K562 (cell line): ENCODE data around the gene ACSF2. TPM values are rescaled to one million over a fixed set of nuclear protein-coding genes. Genes with fewer than 3 reads are reported as not detected.

Experiments
- ARNT ChIP-seq, 2 experiments: fragments of 450-650 bp; IDR thresholded peaks; 2 replicates each; pipeline ENCODE4 v1.6.1; 2016; ENCODE audit warnings: mild to moderate bottlenecking in 1 of 2
- BHLHE40 ChIP-seq: IDR thresholded peaks from 2 replicates; pipeline ENCODE4 v1.6.1; 2011; ENCODE audit warnings: low read length, improper control_type of control experiment
- CBFA2T3 ChIP-seq: fragments of 450-650 bp; IDR thresholded peaks from 2 replicates; pipeline ENCODE4 v1.6.1; 2017
- DDX20 ChIP-seq: fragments of 450-650 bp; IDR thresholded peaks from 2 replicates; pipeline ENCODE4 v1.6.1; 2016; ENCODE audit warnings: missing genetic modification characterization, low read depth, mild to moderate bottlenecking, missing compliant biosample characterization, moderate library complexity
- IRF9 ChIP-seq: fragments of 450-650 bp; IDR thresholded peaks from 2 replicates; pipeline ENCODE4 v1.6.1; 2016; ENCODE audit warnings: missing biosample characterization, missing genetic modification characterization
- KDM2B ChIP-seq: fragments of 250-450 bp; sonication (Bioruptor Pico); IDR thresholded peaks from 2 replicates; pipeline ENCODE4 v1.8.0; 2021; ENCODE audit warnings: mild to moderate bottlenecking, moderate library complexity
- KLF10 ChIP-seq: fragments of 250-450 bp; sonication (Bioruptor Pico); IDR thresholded peaks from 2 replicates; pipeline ENCODE4 v1.6.1; 2021; ENCODE audit warnings: matching md5 sums
- KLF13 ChIP-seq: fragments of 450-650 bp; IDR thresholded peaks from 2 replicates; pipeline ENCODE4 v1.6.1; 2016; ENCODE audit warnings: missing genetic modification characterization, low read depth, mild to moderate bottlenecking, missing compliant biosample characterization, moderate library complexity, borderline replicate concordance
- MYC ChIP-seq, 2 experiments: fragments of 250-450 bp in 1 of 2; sonication (Bioruptor Pico) in 1 of 2; IDR thresholded peaks; 2 replicates each; pipeline versions ENCODE4 v1.5.1 to v1.6.1; 2012 to 2021; ENCODE audit warnings: low read depth in 2 of 2, borderline replicate concordance in 1 of 2, improper control_type of control experiment in 1 of 2, low read length in 1 of 2, mild to moderate bottlenecking in 1 of 2, moderate library complexity in 1 of 2
- PBX2 ChIP-seq, 2 experiments: IDR thresholded peaks in 1 of 2; conservative IDR thresholded peaks in 1 of 2; 2 replicates each; pipeline ENCODE4 v1.6.1; 2016; ENCODE audit warnings: low read depth in 2 of 2, mild to moderate bottlenecking in 1 of 2, missing compliant biosample characterization in 1 of 2, missing genetic modification characterization in 1 of 2, moderate library complexity in 1 of 2
- POLR2A ChIP-seq: fragments of 450-650 bp; conservative IDR thresholded peaks from 2 replicates; pipeline ENCODE4 v1.6.1; 2016
- PRPF4 ChIP-seq: fragments of 200-400 bp; formaldehyde crosslinking; IDR thresholded peaks from one replicate; pipeline ENCODE4 v1.6.1; 2017; ENCODE audit warnings: low read length, low read depth, mild to moderate bottlenecking; ENCODE audit not compliant: insufficient read depth, poor library complexity, severe bottlenecking
- SETDB1 ChIP-seq: IDR thresholded peaks from one replicate; pipeline ENCODE4 v1.6.1; 2012; ENCODE audit warnings: low read length, control low read depth, inconsistent platforms
- SIN3A ChIP-seq, 2 experiments: fragments of 150-350 bp in 1 of 2; IDR thresholded peaks; 2 replicates each; pipeline ENCODE4 v1.6.1; 2011 to 2016; ENCODE audit warnings: borderline replicate concordance in 2 of 2, low read depth in 2 of 2, low read length in 2 of 2, mild to moderate bottlenecking in 2 of 2, moderate library complexity in 2 of 2; ENCODE audit not compliant: control insufficient read depth in 1 of 2
- THAP12 ChIP-seq: fragments of 250-450 bp; sonication (Bioruptor Pico); IDR thresholded peaks from 2 replicates; pipeline ENCODE4 v1.9.0; 2021; ENCODE audit warnings: mild to moderate bottlenecking, inconsistent platforms
- TSHZ1 ChIP-seq: fragments of 250-450 bp; sonication (Bioruptor Pico); IDR thresholded peaks from 2 replicates; pipeline ENCODE4 v1.4.0; 2020; ENCODE audit warnings: mild to moderate bottlenecking, moderate library complexity
- ZNF780A ChIP-seq: fragments of 250-450 bp; sonication (Bioruptor Pico); IDR thresholded peaks from 2 replicates; pipeline ENCODE4 v1.5.0; 2021; ENCODE audit warnings: mild to moderate bottlenecking
- polyA plus RNA-seq, 8 experiments: library from polyadenylated mRNA; depleted of rRNA in 4 of 8; stranded (reverse) in 5 of 8; unstranded in 3 of 8; fragments of >200 nt; fragmentation: Nextera tagmentation in 2 of 8; fragmentation: Illumina TruSeq in 1 of 8; extraction: Ambion mirVana in 2 of 8; extraction: Trizol in 1 of 8; gene quantifications; 2 replicates each; pipeline versions ENCODE4 v1.2.1 to v1.2.3, GENCODE V29; 2011 to 2014; ENCODE audit warnings: inconsistent platforms in 1 of 8, missing spikeins in 1 of 8
- total RNA-seq, 7 experiments: library from RNA; depleted of rRNA in 6 of 7; stranded (reverse); fragments of >200 nt in 6 of 7; fragmentation: Illumina TruSeq in 2 of 7; extraction: Trizol in 2 of 7; gene quantifications; 2 replicates each; pipeline versions ENCODE4 v1.2.1 to v1.2.3, GENCODE V29; 2011 to 2021; ENCODE audit warnings: low replicate concordance in 1 of 7

ACSF2 gene
- total and polyA plus RNA-seq, 9 of the 15 experiments (the other 6 are each of a cell fraction or from before 2014, with no cell fraction given) = 0.89 to 6.1 (median 3.5) TPM

GRCh38 chr17:50447870-50448595 lies 22.0 kb downstream of the ACSF2 start (continued):
- TF ChIP-seq TSHZ1 (CRISPR knock-in tag) (no peak), PRPF4 (no peak), KLF13 (tag) (no peak), SETDB1 (no peak), CBFA2T3 (peak; percentile 35), SIN3A (IDR thresholded peaks at IDR 0.05; ENCODE audit: borderline replicate concordance in 2 of 2, control insufficient read depth in 1 of 2, low read depth in 2 of 2, low read length in 2 of 2) (no peak), BHLHE40 (no peak), KLF10 (no peak), DDX20 (tag) (no peak), PBX2 (CRISPR knock-in tag; IDR thresholded peaks at IDR 0.05; ENCODE audit: low read depth) (no peak), PBX2 (tag; conservative IDR thresholded peaks at IDR 0.05; ENCODE audit: low read depth) (peak; percentile 74), ARNT (IDR thresholded peaks at IDR 0.05) (no peak), KDM2B (CRISPR knock-in tag) (no peak), POLR2A (no peak), THAP12 (CRISPR knock-in tag) (no peak), MYC (IDR thresholded peaks at IDR 0.05; ENCODE audit: low read depth, low read length) (no peak), MYC (CRISPR knock-in tag; IDR thresholded peaks at IDR 0.05; ENCODE audit: borderline replicate concordance, low read depth) (no peak), IRF9 (tag) (no peak), ZNF780A (no peak)
